Epithelial cell of proximal tubule (primary cell): Measurements from ENCODE around the gene XRCC3. TPM values are rescaled to one million over a fixed set of nuclear protein-coding genes. Genes with fewer than 3 reads are reported as not detected.

Source experiments
- DNase-seq: peaks from one replicate; pipeline ENCODE4 v3.0.0-alpha.2; 2011; ENCODE audit warnings: low read depth
- H3K4me3 ChIP-seq: 2 replicates; pipeline ENCODE4 v1.5.1; 2011; ENCODE audit warnings: low read depth, mild to moderate bottlenecking, low read length
- CTCF ChIP-seq: conservative IDR thresholded peaks from 2 replicates; pipeline ENCODE4 v1.5.1; 2012; ENCODE audit warnings: low read depth, mild to moderate bottlenecking, low read length
- total RNA-seq: library from RNA; depleted of rRNA; stranded (reverse); fragments of >200 nt; gene quantifications from 2 replicates; pipeline ENCODE4 v1.2.3, GENCODE V29; 2015

XRCC3 gene
- total RNA-seq, 1 donor from 2014 or later, result 32.5 TPM

DNA sequence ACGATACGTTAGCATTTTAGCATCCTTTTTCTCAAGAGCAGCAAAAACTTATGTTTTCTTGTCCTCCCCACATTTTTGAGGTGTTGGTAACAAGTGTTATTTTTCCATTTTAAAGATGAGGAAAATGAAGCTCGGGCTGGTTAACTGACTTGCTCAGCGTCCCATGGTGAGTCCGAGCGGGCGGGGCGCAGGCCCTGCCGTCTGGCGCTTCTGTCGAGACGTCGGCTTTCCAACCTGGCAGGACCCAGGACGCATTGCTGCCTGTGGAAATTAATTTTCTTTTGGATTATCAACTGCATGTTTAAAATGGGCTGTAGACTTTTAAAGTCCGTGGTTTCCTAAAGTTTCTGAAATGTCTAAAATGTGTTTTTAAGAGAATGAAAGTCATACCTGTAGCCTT lies 30.4 kb downstream of the XRCC3 start:
- DNase-seq, result no peak
- TF ChIP-seq CTCF, result no peak
- no peak overlapping the region for H3K4me3 ChIP-seq

- no peak for TF ChIP-seq CTCF
- H3K4me3 ChIP-seq, result no peak overlapping the region
- no peak for DNase-seq
Measured at GRCh38 chr14:103684471-103684870, 30.8 kb downstream of the XRCC3 start.

- DNase-seq, result no peak
- no peak for TF ChIP-seq CTCF
- H3K4me3 ChIP-seq, result no peak overlapping the region
Measured at GRCh38 chr14:103683139-103683538, 32.1 kb downstream of the XRCC3 start.

DNA sequence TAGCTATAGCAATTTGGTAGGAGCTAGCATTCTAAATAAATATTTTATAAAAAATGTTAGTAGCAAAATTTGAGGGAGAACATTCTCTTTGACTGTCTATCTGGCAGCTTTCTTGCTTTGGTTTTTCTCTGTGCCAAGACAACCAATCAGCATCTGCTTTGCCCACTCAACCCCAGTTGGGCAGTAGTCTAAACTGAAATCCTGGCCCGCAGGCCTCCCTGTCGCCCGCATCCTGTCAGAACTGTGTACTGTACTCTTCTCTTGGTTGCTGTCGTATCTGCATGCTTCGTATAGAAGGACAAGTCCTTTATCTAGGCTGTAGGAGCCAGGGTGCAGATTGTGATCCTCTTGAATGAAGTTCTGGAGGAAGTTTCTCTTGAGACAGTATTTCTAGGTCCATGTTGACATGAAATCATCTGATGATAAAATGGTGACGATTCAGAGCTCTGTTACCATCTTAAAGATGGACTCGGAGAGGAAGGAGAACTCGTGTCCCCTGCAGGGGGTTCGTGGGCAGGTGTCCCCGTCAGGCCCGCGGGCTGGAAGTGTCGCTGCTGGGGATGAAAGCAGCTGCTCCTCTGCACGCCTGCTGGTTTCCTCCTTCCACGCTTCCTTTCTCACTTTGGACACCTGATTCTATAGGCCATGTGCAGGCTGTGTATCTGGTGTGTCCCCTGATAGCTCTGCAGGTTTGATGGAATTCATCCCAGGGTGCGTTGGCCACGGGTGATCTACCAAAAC lies 34.6 kb downstream of the XRCC3 start:
- DNase-seq, result no peak
- H3K4me3 ChIP-seq, result no peak overlapping the region
- no peak for TF ChIP-seq CTCF

DNA sequence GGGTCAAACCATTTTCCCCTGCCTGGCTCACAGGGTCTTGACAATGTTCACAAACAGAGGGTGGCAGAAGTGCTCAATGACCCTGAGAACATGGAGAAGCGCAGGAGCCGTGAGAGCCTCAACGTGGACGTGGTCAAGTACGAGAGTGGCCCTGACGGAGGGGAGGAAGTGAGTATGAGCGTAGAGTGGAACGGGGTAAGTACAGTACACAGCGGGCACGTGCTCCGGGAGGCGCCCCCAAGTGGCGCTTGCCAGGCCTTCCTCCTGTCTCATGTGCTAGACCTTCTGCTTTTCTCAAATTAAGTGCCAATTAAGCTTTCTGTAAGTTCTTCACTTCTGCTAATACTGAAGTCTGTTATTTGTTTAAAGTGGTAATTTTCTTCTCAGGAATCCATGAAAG lies 35.9 kb downstream of the XRCC3 start:
- no peak for DNase-seq
- TF ChIP-seq CTCF, result peak; percentile 47

GRCh38 chr14:103676881-103677675 lies 38.2 kb downstream of the XRCC3 start:
- DNase-seq, result no peak
- TF ChIP-seq CTCF, result no peak
- no peak overlapping the region for H3K4me3 ChIP-seq

More for the DNA sequence above, 35.9 kb downstream of the XRCC3 start:
- no peak overlapping the region for H3K4me3 ChIP-seq
